Activated gamma-delta T cell treated with Interleukin-2 at 50 U/mL for 16 hours (primary cell): ENCODE data around the gene OR10G2.
"Not testable (repeated sequence)": the region's sequence is repeated elsewhere in the genome, so short reads cannot be mapped to it uniquely, and the experiment has no call there.

ENCODE experiments used
- DNase-seq: peaks from one replicate; pipeline ENCODE4 v3.0.0-alpha.2; 2020

The OR10G2 gene

GRCh38 chr14:21634840-21635239 is at the start of gene OR10G2:
OR10G2 (minus strand) TSS chr14:21634940; CDS start chr14:21634842, 98 bp downstream.
- DNase-seq = no peak

GRCh38 chr14:21680072-21680471 is 45.3 kb upstream of the OR10G2 start:
- no peak for DNase-seq

- no peak for DNase-seq
Measured at GRCh38 chr14:21675566-21675965, 40.8 kb upstream of the OR10G2 start.

- no peak for DNase-seq
Measured at GRCh38 chr14:21673718-21674117, 39.0 kb upstream of the OR10G2 start, which contains the start of gene OR4E1. OR4E1 (minus strand) TSS chr14:21673818; CDS start chr14:21670935, 2,883 bp downstream.

GRCh38 chr14:21672116-21672515 is 37.4 kb upstream of the OR10G2 start:
- DNase-seq = no peak

- no peak for DNase-seq
Measured at GRCh38 chr14:21671371-21671770, 36.6 kb upstream of the OR10G2 start.

GRCh38 chr14:21669284-21669683 is 34.5 kb upstream of the OR10G2 start:
- DNase-seq = no peak

GRCh38 chr14:21668377-21668776 is 33.6 kb upstream of the OR10G2 start:
- no peak for DNase-seq

GRCh38 chr14:21656980-21657379 is 22.2 kb upstream of the OR10G2 start:
- no peak for DNase-seq

GRCh38 chr14:21654215-21654614 is 19.5 kb upstream of the OR10G2 start:
- DNase-seq = no peak

GRCh38 chr14:21653331-21653885 is 18.7 kb upstream of the OR10G2 start, which contains the start of gene OR4E2:
OR4E2 (plus strand) TSS chr14:21653835; CDS start chr14:21665083, 11,248 bp downstream.
- DNase-seq = no peak

- no peak for DNase-seq
Measured at GRCh38 chr14:21652209-21652808, 17.6 kb upstream of the OR10G2 start.

GRCh38 chr14:21647380-21647779 is 12.6 kb upstream of the OR10G2 start:
- DNase-seq = no peak

- DNase-seq = no peak
Measured at GRCh38 chr14:21643407-21643806, 8.7 kb upstream of the OR10G2 start.

GRCh38 chr14:21642683-21643082 is 7.9 kb upstream of the OR10G2 start:
- no peak for DNase-seq

- DNase-seq = no peak
Measured at GRCh38 chr14:21631084-21631483, 3.7 kb downstream of the OR10G2 start.

- DNase-seq = not testable (repeated sequence)
Measured at GRCh38 chr14:21630503-21630902, 4.2 kb downstream of the OR10G2 start.

GRCh38 chr14:21626491-21627230 is 8.1 kb downstream of the OR10G2 start:
- DNase-seq = no peak

- no peak for DNase-seq
Measured at GRCh38 chr14:21617614-21618013, 17.1 kb downstream of the OR10G2 start.

- no peak for DNase-seq
Measured at GRCh38 chr14:21614240-21614639, 20.5 kb downstream of the OR10G2 start.

- no peak for DNase-seq
Measured at GRCh38 chr14:21612324-21612723, 22.4 kb downstream of the OR10G2 start.

GRCh38 chr14:21602181-21602580 is 32.6 kb downstream of the OR10G2 start:
- not testable (repeated sequence) for DNase-seq

GRCh38 chr14:21589317-21589716 is 45.4 kb downstream of the OR10G2 start:
- no peak for DNase-seq
